SU-DHL-6 (cell line): ENCODE measurements around the gene SRRM1.
"Not testable (repeated sequence)": the region's sequence is repeated elsewhere in the genome, so short reads cannot be mapped to it uniquely, and the experiment has no call there.

Source experiments
- H2AFZ ChIP-seq: fragments of 200-600 bp; sonication (generic); 2 replicates; pipeline ENCODE4 v1.6.1; 2014; ENCODE audit warnings: low read depth, mild to moderate bottlenecking, moderate library complexity, mixed read lengths, antibody characterized with exemption, low read length; ENCODE audit not compliant: severe bottlenecking
- H3F3A ChIP-seq: fragments of 200-600 bp; shearing (Covaris generic); 2 replicates; pipeline ENCODE4 v1.6.0; 2016; ENCODE audit warnings: antibody characterized with exemption, mild to moderate bottlenecking; ENCODE audit not compliant: insufficient read depth
- H3K27ac ChIP-seq: fragments of 200-600 bp; sonication (generic); 2 replicates; pipeline ENCODE4 v1.5.1; 2016; ENCODE audit warnings: low read depth, mild to moderate bottlenecking, low read length, moderate library complexity, mixed read lengths
- H3K27me3 ChIP-seq: fragments of 200-600 bp; sonication (generic), shearing (Covaris generic); 2 replicates; pipeline ENCODE4 v1.6.0; 2014; ENCODE audit warnings: mild to moderate bottlenecking, low read length
- H3K36me3 ChIP-seq: fragments of 200-600 bp; sonication (generic); 2 replicates; pipeline ENCODE4 v1.6.1; 2014; ENCODE audit warnings: mild to moderate bottlenecking, low read length, mixed read lengths
- H3K4me2 ChIP-seq: fragments of 300-600, 200-600 bp; shearing (Covaris generic), sonication (generic); 2 replicates; pipeline ENCODE4 v1.6.0; 2014; ENCODE audit warnings: low read length, low read depth, mild to moderate bottlenecking; ENCODE audit not compliant: poor library complexity, severe bottlenecking
- H3K4me3 ChIP-seq: fragments of 200-600 bp; sonication (generic); 2 replicates; pipeline ENCODE4 v1.5.1; 2014; ENCODE audit warnings: antibody characterized with exemption, low read length, mild to moderate bottlenecking, mixed read lengths; ENCODE audit not compliant: insufficient read depth, poor library complexity, severe bottlenecking
- H3K79me2 ChIP-seq: fragments of 200-600 bp; sonication (generic); 2 replicates; pipeline ENCODE4 v1.6.1; 2014; ENCODE audit warnings: mild to moderate bottlenecking, low read length, moderate library complexity; ENCODE audit not compliant: insufficient read depth
- H3K9ac ChIP-seq: fragments of 200-600 bp; sonication (generic); 2 replicates; pipeline ENCODE4 v1.7.0; 2014; ENCODE audit warnings: mild to moderate bottlenecking, low read length
- H3K9me2 ChIP-seq: fragments of 200-600 bp; sonication (generic); replicated peaks from 2 replicates; pipeline ENCODE4 v1.6.1; 2014; ENCODE audit warnings: low read length; ENCODE audit not compliant: insufficient read depth
- H3K9me3 ChIP-seq: fragments of 200-600 bp; sonication (generic); 2 replicates; pipeline ENCODE4 v1.6.1; 2014; ENCODE audit warnings: low read length, mixed read lengths; ENCODE audit not compliant: insufficient read depth
- H4K20me1 ChIP-seq: fragments of 200-600 bp; sonication (generic); 2 replicates; pipeline ENCODE4 v1.6.1; 2014; ENCODE audit warnings: low read depth, mild to moderate bottlenecking, antibody characterized with exemption, low read length, moderate library complexity, mixed read lengths
- EZH2phosphoT487 ChIP-seq: fragments of 200-600 bp; sonication (generic), shearing (Covaris generic); conservative IDR thresholded peaks from 2 replicates; pipeline ENCODE4 v1.6.1; 2018; ENCODE audit warnings: mild to moderate bottlenecking, antibody characterized with exemption, low read length, moderate library complexity, mixed read lengths
- TF ChIP-seq, protein P1 (sequence below): fragments of 200-600 bp; sonication (generic); IDR thresholded peaks from one replicate; pipeline ENCODE4 v1.5.1; 2017; ENCODE audit warnings: antibody characterized with exemption, mild to moderate bottlenecking, low read length, moderate library complexity; ENCODE audit not compliant: insufficient read depth, poor library complexity, severe bottlenecking

The SRRM1 gene

DNA sequence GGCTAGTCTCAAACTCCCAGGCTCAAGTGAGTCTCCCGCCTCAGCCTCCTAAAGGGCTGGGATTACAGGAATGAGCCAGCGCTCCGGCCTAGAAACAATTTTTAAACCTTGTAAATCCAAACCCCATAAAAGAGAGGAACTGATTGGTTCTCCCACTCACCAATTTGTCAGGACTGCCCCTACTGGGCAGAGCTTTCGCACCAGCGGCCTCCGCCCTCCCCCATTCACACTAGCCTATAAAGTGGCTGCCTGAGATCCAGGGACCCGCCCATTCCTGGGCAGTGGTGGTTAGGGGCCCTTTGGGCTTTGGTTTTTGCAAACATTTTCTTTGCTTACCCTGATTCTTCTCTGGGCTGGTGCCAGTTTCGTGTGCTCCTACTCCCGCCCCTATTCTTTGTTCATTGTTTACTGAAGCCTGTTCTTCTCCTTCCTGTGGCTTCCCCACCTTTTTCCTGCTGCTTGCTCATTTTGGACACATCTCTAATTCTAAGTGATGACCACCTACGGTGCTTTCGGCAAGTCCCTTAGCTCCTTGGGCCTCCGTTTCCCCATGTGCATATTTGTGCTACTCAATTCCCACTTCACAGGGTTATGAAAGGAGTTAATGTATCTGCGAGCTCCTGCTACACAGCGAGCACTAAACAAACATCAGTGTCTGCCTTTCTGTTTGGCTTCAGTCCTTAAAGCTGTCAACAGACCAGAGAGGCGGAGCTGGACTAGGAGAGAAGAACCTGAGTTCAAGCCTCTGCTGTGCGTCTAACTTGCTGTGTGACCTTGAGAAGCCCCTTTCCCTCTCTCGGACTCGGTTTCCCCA is 62.4 kb downstream of the SRRM1 start:
- Histone ChIP-seq H3K27ac (no peak overlapping the region), H3K4me3 (no peak overlapping the region), H3K36me3 (no peaks in the 10 kb centered on the region), H3K27me3 (no peaks in the 10 kb centered on the region), H4K20me1 (no peaks in the 10 kb centered on the region), H3K79me2 (no peaks in the 10 kb centered on the region), H3K9ac (no peak overlapping the region), H3K9me2 (no peaks in the 10 kb centered on the region), H3F3A (no peaks in the 10 kb centered on the region), H3K4me2 (no peak overlapping the region), H3K9me3 (no peaks in the 10 kb centered on the region), H2AFZ (no peak overlapping the region)
- TF ChIP-seq EZH2phosphoT487 = no peak
- TF ChIP-seq, protein P1, sequence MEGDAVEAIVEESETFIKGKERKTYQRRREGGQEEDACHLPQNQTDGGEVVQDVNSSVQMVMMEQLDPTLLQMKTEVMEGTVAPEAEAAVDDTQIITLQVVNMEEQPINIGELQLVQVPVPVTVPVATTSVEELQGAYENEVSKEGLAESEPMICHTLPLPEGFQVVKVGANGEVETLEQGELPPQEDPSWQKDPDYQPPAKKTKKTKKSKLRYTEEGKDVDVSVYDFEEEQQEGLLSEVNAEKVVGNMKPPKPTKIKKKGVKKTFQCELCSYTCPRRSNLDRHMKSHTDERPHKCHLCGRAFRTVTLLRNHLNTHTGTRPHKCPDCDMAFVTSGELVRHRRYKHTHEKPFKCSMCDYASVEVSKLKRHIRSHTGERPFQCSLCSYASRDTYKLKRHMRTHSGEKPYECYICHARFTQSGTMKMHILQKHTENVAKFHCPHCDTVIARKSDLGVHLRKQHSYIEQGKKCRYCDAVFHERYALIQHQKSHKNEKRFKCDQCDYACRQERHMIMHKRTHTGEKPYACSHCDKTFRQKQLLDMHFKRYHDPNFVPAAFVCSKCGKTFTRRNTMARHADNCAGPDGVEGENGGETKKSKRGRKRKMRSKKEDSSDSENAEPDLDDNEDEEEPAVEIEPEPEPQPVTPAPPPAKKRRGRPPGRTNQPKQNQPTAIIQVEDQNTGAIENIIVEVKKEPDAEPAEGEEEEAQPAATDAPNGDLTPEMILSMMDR = no peak

DNA sequence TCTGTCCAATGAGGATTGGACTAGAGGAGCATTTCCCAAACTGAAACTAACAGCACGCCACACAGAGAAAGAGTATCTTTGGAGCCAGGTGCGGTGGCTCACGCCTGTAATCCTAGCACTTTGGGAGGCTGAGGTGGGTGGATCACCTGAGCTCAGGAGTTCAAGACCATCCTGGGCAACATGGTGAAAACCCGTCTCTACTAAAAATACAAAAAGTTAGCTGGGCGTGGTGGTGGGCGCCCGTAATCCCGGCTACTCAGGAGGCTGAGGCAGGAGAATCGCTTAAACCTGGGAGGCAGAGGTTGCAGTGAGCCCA is 62.9 kb downstream of the SRRM1 start:
- not testable (repeated sequence) for H3K9me3 ChIP-seq, H3K4me2 ChIP-seq, H3K36me3 ChIP-seq, H4K20me1 ChIP-seq, H3F3A ChIP-seq, H3K27me3 ChIP-seq, H3K4me3 ChIP-seq, H2AFZ ChIP-seq, H3K79me2 ChIP-seq, H3K27ac ChIP-seq, H3K9ac ChIP-seq, H3K9me2 ChIP-seq

DNA sequence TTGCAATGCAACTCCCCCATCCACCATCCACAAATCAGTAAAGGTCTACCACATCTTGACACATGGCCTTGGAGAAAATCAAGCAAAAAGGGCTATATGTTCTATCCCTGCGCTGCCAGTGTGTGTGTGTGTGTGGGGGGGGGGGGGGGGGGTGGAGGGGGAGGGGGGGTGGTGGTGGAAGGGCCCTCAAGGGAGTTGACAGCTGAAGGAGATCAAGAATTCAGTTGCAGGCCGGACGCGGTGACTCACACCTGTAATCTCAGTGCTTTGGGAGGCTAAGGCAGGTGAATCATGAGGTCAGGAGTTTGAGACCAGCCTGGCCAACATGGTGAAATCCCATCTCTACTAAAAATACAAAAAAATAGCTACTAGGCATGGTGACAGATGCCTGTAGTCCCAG is 64.6 kb downstream of the SRRM1 start:
- H3K9me2 ChIP-seq = no peaks in the 10 kb centered on the region
- no peaks in the 10 kb centered on the region for H4K20me1 ChIP-seq
- H2AFZ ChIP-seq = no peak overlapping the region
- TF ChIP-seq, protein P1 = no peak
- no peak for TF ChIP-seq EZH2phosphoT487
- no peaks in the 10 kb centered on the region for H3F3A ChIP-seq
- H3K9ac ChIP-seq = no peak overlapping the region
- H3K27ac ChIP-seq = no peak overlapping the region
- no peaks in the 10 kb centered on the region for H3K27me3 ChIP-seq
- H3K4me2 ChIP-seq = no peak overlapping the region
- no peaks in the 10 kb centered on the region for H3K36me3 ChIP-seq
- no peak overlapping the region for H3K4me3 ChIP-seq
- no peaks in the 10 kb centered on the region for H3K9me3 ChIP-seq
- H3K79me2 ChIP-seq = no peaks in the 10 kb centered on the region

DNA sequence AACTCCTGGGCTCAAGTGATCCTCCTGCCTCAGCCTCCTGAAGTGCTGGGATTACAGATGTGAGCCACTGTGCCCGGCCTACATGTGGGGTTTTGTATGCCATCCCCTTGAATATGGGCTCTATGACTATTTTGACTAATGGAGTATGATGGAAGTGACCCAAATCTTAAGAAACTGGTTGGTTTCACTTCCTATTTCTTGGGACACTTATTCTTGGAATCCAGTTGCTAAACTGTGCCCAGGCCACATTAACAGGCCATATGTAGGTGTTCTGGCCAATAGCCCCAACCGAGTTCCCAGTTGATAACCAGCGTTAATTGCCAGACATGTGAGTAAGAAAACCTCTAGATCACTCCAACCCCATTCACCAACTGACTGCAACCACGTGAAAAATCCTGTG is 65.8 kb downstream of the SRRM1 start:
- Histone ChIP-seq H3K27me3 (no peaks in the 10 kb centered on the region), H4K20me1 (no peaks in the 10 kb centered on the region), H3K79me2 (no peaks in the 10 kb centered on the region), H3K27ac (no peak overlapping the region), H3K9me3 (no peaks in the 10 kb centered on the region), H3K9ac (no peak overlapping the region), H3K9me2 (no peaks in the 10 kb centered on the region), H3K4me2 (no peak overlapping the region), H3K36me3 (no peaks in the 10 kb centered on the region), H3F3A (no peaks in the 10 kb centered on the region), H2AFZ (no peak overlapping the region), H3K4me3 (no peak overlapping the region)
- no peak for TF ChIP-seq EZH2phosphoT487
- TF ChIP-seq, protein P1 = no peak
